ENCODE data around the gene GPR108.

GPR108 gene

DNA sequence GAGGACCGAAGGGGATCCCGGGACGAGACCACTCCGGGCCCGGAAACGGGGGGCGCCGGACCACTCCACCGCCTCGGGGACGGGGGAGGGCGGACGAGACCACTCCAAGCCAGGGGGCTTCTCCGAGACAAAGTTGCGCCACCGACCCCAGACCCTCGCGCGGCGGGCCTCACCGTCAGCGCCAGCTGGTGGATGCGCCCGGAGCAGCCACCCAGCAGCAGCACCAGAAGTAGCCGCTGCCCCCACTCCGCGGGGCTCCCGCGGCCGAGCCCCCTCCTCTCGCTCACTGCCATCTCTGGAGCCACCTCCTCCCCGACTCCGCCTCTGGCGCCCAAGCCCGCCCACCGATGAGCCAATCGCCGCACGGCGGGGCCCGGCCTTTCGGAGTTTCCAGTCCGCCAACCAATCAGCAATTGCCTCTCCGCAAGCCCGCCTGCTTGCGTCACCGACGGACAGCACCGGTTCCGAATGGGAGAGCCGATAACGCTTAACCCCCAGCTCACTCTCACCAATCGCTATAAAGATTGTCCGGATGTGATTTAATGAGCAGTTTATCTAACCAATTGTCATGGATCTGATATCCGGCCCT, at the start of gene GPR108:
Gene GPR108, minus strand, starts transcription at position 297 of the 589 bp plus-strand sequence. Its CDS starts 4 bp downstream, at position 293.
- TF ChIP-seq GATA2 (IDR thresholded peaks at IDR 0.05; ENCODE audit: low read depth, low read length): no peak
- no peak for TF ChIP-seq GATA3 (IDR thresholded peaks at IDR 0.05; ENCODE audit: low read depth, low read length)

- no peak for TF ChIP-seq GATA2 (IDR thresholded peaks at IDR 0.05; ENCODE audit: low read depth, low read length)
- TF ChIP-seq GATA3 (IDR thresholded peaks at IDR 0.05; ENCODE audit: low read depth, low read length): no peak
Observed at GRCh38 chr19:6779206-6779605, 41.8 kb upstream of the GPR108 start.

GRCh38 chr19:6778386-6778785, 41.0 kb upstream of the GPR108 start:
- no peak for TF ChIP-seq GATA3 (IDR thresholded peaks at IDR 0.05; ENCODE audit: low read depth, low read length)
- TF ChIP-seq GATA2 (IDR thresholded peaks at IDR 0.05; ENCODE audit: low read depth, low read length): no peak

- TF ChIP-seq GATA3 (IDR thresholded peaks at IDR 0.05; ENCODE audit: low read depth, low read length) (no peak), GATA2 (IDR thresholded peaks at IDR 0.05; ENCODE audit: low read depth, low read length) (no peak)
Observed at GRCh38 chr19:6777434-6777833, 40.1 kb upstream of the GPR108 start.

DNA sequence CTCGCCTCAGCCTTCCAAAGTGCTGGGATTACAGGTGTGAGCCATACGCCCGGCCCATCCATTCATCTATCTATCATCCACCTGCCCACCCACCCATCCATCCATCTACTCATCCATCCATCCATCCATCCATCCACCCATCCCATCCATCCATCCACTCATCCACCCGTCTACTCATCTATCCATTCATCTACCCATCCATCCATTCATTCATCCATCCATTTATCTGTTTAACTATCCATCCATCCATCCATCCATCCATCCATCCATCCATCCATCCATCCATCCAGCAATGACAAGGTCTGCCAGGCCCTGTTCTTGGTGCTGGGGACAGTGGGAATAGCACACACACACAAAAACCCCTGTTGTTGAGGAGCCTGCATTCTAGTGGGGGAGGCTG, 39.6 kb upstream of the GPR108 start:
- TF ChIP-seq GATA2 (IDR thresholded peaks at IDR 0.05; ENCODE audit: low read depth, low read length) (no peak), GATA3 (IDR thresholded peaks at IDR 0.05; ENCODE audit: low read depth, low read length) (no peak)

DNA sequence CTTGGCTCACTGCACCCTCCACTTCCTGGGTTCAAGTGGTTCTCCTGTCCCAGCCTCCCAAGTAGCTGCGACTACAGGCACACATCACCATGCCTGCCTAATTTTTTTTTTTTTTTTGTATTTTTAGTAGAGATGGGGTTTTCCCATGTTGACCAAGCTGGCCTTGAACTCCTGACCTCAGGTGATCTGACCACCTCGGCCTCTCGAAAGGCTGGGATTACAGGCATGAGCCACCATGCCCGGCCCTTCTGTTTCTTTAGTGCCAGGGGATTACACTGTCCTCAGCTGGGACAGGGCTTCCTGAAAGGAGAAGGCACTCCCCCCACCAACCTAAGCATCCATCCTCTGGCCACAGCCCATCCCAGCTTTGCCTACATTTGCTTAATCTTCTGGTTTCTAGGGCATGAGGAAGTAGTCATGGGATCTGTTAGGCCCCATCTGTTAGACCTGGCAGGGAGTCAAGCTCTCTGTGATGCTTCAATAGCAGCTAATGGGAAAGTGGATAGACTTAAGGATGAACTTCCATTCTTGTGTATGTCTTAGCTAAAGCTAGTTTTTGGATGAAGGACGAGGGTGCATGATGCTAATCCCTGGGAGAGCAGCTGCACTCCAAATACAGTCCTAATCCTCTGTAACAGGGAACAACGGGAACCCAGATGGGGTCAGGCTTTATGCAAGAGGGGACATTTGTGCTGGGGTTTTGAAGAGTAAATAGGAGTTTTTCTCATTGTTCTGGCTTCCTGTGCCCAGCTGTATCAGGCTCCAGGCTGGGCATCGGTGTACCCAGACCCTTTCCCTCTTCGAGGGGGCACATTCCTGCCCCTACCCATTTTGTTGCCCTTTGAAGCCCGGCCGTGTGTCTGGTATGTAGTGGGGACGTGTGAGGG, 37.7 kb upstream of the GPR108 start:
- no peak for TF ChIP-seq GATA3 (IDR thresholded peaks at IDR 0.05; ENCODE audit: low read depth, low read length)
- TF ChIP-seq GATA2 (IDR thresholded peaks at IDR 0.05; ENCODE audit: low read depth, low read length): no peak

- TF ChIP-seq GATA3 (IDR thresholded peaks at IDR 0.05; ENCODE audit: low read depth, low read length): no peak
- no peak for TF ChIP-seq GATA2 (IDR thresholded peaks at IDR 0.05; ENCODE audit: low read depth, low read length)
Observed at GRCh38 chr19:6773323-6773931, 36.0 kb upstream of the GPR108 start.

- TF ChIP-seq GATA3 (IDR thresholded peaks at IDR 0.05; ENCODE audit: low read depth, low read length) (no peak), GATA2 (IDR thresholded peaks at IDR 0.05; ENCODE audit: low read depth, low read length) (no peak)
Observed at GRCh38 chr19:6772866-6773322, 35.5 kb upstream of the GPR108 start.

DNA sequence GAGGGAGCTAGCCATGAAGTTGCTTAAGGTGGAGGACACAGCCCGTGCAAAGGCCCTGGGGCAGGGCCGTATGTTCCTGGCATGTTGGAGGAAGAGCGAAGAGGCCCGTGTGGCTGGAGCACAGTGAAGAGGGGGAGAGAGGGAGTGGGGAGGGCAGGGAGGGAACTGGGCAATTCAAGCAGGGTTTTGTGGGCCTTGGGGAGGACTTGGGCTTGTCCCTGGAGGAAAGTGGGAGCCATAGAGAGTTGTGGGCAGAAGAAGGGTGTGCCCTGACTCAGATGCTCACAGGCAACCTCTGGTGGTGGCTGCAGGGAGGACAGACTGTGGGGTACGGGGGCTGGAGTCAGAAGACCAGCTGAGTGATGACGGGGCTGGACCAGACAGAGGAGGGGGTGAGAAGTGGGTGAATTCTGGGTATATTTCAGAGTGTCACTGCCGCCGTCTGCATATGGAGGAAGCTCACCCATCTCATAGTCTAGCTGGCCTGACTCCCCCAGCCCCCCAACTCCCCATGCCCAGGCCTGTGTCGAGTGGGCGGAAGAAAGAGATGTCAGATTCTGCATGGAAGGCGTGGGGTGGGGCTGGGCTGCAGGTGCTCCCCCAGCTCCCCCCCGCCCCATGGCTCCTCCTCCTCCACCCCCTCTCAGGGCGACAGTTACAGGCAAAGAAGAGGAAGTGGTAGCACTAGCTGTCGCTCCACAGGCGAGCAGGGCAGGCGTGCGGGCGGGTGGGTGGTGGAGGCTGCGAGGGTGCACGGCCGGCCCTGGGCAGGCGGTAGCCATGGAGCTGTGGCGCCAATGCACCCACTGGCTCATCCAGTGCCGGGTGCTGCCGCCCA, 34.9 kb upstream of the GPR108 start, which contains the start of gene VAV1:
Gene VAV1, plus strand, starts transcription at position 681 of the 838 bp plus-strand sequence. Its CDS starts 100 bp downstream, at position 781.
- TF ChIP-seq GATA3 (IDR thresholded peaks at IDR 0.05; ENCODE audit: low read depth, low read length) (no peak), GATA2 (IDR thresholded peaks at IDR 0.05; ENCODE audit: low read depth, low read length) (no peak)

DNA sequence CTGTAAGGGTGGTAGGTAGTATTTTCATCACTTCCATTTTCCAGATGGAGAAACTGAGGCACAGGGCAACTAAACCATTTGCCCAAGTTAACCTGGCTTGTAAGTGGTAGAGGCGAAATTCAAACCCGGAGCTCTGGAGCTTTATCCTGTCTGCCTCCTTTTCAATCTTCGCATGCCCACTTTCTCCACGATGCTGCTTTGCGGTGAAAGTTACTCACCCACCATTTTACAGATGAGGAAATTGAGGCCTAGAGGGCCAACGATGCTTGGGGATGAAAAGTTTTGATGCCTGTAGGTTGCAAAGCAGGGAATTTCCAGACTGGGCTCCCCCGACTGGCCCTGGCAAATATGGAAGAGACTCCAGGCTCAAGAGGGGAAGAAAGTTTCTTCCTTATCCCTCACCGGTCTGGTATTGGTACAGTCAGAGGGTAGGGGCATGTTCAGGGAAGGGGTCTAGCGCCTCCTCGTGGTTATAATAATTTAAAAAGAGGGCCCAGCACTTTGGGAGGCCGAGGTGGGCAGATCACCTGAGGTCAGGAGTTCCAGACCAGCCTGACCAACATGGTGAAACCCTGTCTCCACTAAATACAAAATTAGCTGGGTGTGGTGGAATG, 31.7 kb upstream of the GPR108 start:
- TF ChIP-seq GATA3 (IDR thresholded peaks at IDR 0.05; ENCODE audit: low read depth, low read length) (no peak), GATA2 (IDR thresholded peaks at IDR 0.05; ENCODE audit: low read depth, low read length) (no peak)

DNA sequence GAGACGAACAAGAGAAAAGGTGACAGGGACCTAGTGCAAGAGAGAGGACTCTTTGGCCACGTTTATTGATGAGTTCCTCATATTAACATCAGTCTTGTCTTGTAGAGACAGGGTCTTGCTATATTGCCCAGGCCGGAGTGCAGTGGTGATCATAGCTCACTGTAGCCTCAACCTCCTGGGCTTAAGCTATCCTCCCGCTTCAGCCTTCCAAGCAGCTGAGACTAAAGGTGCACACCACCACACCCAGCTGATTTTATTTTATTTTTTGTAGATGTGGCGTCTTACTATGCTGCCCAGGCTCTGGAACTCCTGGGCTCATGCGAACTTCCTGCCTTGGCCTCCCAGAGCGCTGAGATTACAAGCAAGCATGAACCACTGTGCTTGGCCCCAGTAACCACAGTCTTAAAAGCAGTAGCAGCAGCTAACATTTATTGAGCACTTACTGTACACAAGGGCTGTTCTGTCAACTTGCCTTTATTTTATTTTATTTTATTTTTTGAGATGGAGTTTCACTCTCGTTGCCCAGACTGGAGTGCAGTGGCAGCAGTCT, 30.9 kb upstream of the GPR108 start:
- no peak for TF ChIP-seq GATA3 (IDR thresholded peaks at IDR 0.05; ENCODE audit: low read depth, low read length)
- no peak for TF ChIP-seq GATA2 (IDR thresholded peaks at IDR 0.05; ENCODE audit: low read depth, low read length)

GRCh38 chr19:6767357-6768235, 30.2 kb upstream of the GPR108 start, which contains the start of gene SH2D3A:
TSS of gene SH2D3A (minus strand) at chr19:6767435. CDS start at chr19:6763748, 3,687 bp downstream.
- no peak for TF ChIP-seq GATA2 (IDR thresholded peaks at IDR 0.05; ENCODE audit: low read depth, low read length)
- TF ChIP-seq GATA3 (IDR thresholded peaks at IDR 0.05; ENCODE audit: low read depth, low read length): no peak

Measured in SH-SY5Y (cell line).